T-helper 2 cell treated with Interferon-gamma antibody and Interleukin-4, amounts not matched to agents 5 μg/mL and 100 μg/mL, for 36 hours (primary cell): ENCODE data around the gene IFIT1B.
"Not testable (repeated sequence)": the region's sequence is repeated elsewhere in the genome, so short reads cannot be mapped to it uniquely, and the experiment has no call there.

Source experiments
- DNase-seq: peaks from one replicate; pipeline ENCODE4 v3.0.0; 2021; ENCODE audit warnings: low spot score
- H3K27ac Mint-ChIP-seq: one replicate; pipeline ENCODE4 v1.8.0; 2021; ENCODE audit warnings: mild to moderate bottlenecking, mixed read lengths
- H3K27me3 Mint-ChIP-seq: one replicate; pipeline ENCODE4 v1.8.0; 2021; ENCODE audit warnings: low read depth, mixed read lengths
- H3K36me3 Mint-ChIP-seq: one replicate; pipeline ENCODE4 v1.8.0; 2021; ENCODE audit warnings: low read depth, mixed read lengths
- H3K4me1 Mint-ChIP-seq: one replicate; pipeline ENCODE4 v1.8.0; 2021; ENCODE audit warnings: low read depth, mixed read lengths
- H3K4me3 Mint-ChIP-seq: one replicate; pipeline ENCODE4 v1.8.0; 2022; ENCODE audit warnings: mild to moderate bottlenecking, moderate library complexity, mixed read lengths
- H3K9me3 Mint-ChIP-seq: one replicate; pipeline ENCODE4 v1.8.0; 2021; ENCODE audit warnings: mixed read lengths

Gene IFIT1B

GRCh38 chr10:89377705-89378637 is at the start of gene IFIT1B:
TSS of gene IFIT1B (plus strand) at chr10:89378056. CDS start at chr10:89378136, 80 bp downstream.
- no peak within 1 kb of the TSS for H3K4me3 Mint-ChIP-seq
- no peaks in the 10 kb centered on the region for H3K36me3 Mint-ChIP-seq
- no peaks in the 10 kb centered on the region for H3K4me1 Mint-ChIP-seq
- no peak for DNase-seq
- H3K9me3 Mint-ChIP-seq = no peaks in the 10 kb centered on the region
- H3K27ac Mint-ChIP-seq = no peak within 1 kb of the TSS
- peaks cover 22% of the 10 kb centered on the region for H3K27me3 Mint-ChIP-seq

GRCh38 chr10:89329151-89329550 is 48.7 kb upstream of the IFIT1B start:
- Mint-ChIP-seq H3K27me3 (peaks cover 49% of the 10 kb centered on the region), H3K36me3 (peaks cover 6% of the 10 kb centered on the region), H3K9me3 (peaks cover 6% of the 10 kb centered on the region), H3K4me1 (peaks cover 44% of the 10 kb centered on the region), H3K27ac (no peak overlapping the region), H3K4me3 (peak overlapping the region; percentile 92)
- DNase-seq = no peak

GRCh38 chr10:89330014-89330413 is 47.8 kb upstream of the IFIT1B start:
- not testable (repeated sequence) for H3K9me3 Mint-ChIP-seq, DNase-seq, H3K36me3 Mint-ChIP-seq, H3K27ac Mint-ChIP-seq
- H3K4me3 Mint-ChIP-seq = peak overlapping the region; percentile 11
- peaks cover 49% of the 10 kb centered on the region for H3K27me3 Mint-ChIP-seq
- peaks cover 48% of the 10 kb centered on the region for H3K4me1 Mint-ChIP-seq

GRCh38 chr10:89330537-89331212 is 47.2 kb upstream of the IFIT1B start:
- peaks cover 50% of the 10 kb centered on the region for H3K27me3 Mint-ChIP-seq
- peaks cover 6% of the 10 kb centered on the region for H3K36me3 Mint-ChIP-seq
- DNase-seq = no peak
- H3K27ac Mint-ChIP-seq = no peak overlapping the region
- peaks cover 4% of the 10 kb centered on the region for H3K9me3 Mint-ChIP-seq
- H3K4me1 Mint-ChIP-seq = peaks cover 52% of the 10 kb centered on the region
- H3K4me3 Mint-ChIP-seq = no peak overlapping the region

- H3K36me3 Mint-ChIP-seq, DNase-seq: not testable (repeated sequence)
- peak overlapping the region; percentile 81 for H3K27ac Mint-ChIP-seq
Observed at GRCh38 chr10:89331487-89332122, 46.3 kb upstream of the IFIT1B start.

GRCh38 chr10:89332123-89332633 is 45.7 kb upstream of the IFIT1B start:
- H3K4me3 Mint-ChIP-seq = peak overlapping the region; percentile 85
- peaks cover 4% of the 10 kb centered on the region for H3K36me3 Mint-ChIP-seq
- no peaks in the 10 kb centered on the region for H3K9me3 Mint-ChIP-seq
- H3K4me1 Mint-ChIP-seq = peaks cover 57% of the 10 kb centered on the region
- DNase-seq = peak; percentile 35
- H3K27ac Mint-ChIP-seq = peak overlapping the region; percentile 81
- peaks cover 58% of the 10 kb centered on the region for H3K27me3 Mint-ChIP-seq

More at GRCh38 chr10:89331487-89332122, 46.3 kb upstream of the IFIT1B start:
- H3K4me3 Mint-ChIP-seq = peak overlapping the region; percentile 85
- not testable (repeated sequence) for H3K9me3 Mint-ChIP-seq
- H3K4me1 Mint-ChIP-seq = peaks cover 55% of the 10 kb centered on the region
- peaks cover 54% of the 10 kb centered on the region for H3K27me3 Mint-ChIP-seq

- Mint-ChIP-seq H3K27ac (no peak overlapping the region), H3K9me3 (no peaks in the 10 kb centered on the region), H3K36me3 (peaks cover 18% of the 10 kb centered on the region), H3K4me3 (no peak overlapping the region), H3K4me1 (peaks cover 45% of the 10 kb centered on the region), H3K27me3 (peaks cover 55% of the 10 kb centered on the region)
- no peak for DNase-seq
Observed at GRCh38 chr10:89335226-89335625, 42.6 kb upstream of the IFIT1B start.

- Mint-ChIP-seq H3K27ac (no peak overlapping the region), H3K36me3 (peaks cover 24% of the 10 kb centered on the region), H3K4me1 (peaks cover 42% of the 10 kb centered on the region), H3K4me3 (no peak overlapping the region), H3K9me3 (no peaks in the 10 kb centered on the region), H3K27me3 (peaks cover 55% of the 10 kb centered on the region)
- no peak for DNase-seq
Observed at GRCh38 chr10:89336241-89336640, 41.6 kb upstream of the IFIT1B start.

GRCh38 chr10:89337484-89337883 is 40.4 kb upstream of the IFIT1B start:
- peaks cover 24% of the 10 kb centered on the region for H3K36me3 Mint-ChIP-seq
- H3K9me3 Mint-ChIP-seq = no peaks in the 10 kb centered on the region
- peaks cover 39% of the 10 kb centered on the region for H3K4me1 Mint-ChIP-seq
- H3K4me3 Mint-ChIP-seq = no peak overlapping the region
- H3K27me3 Mint-ChIP-seq = peaks cover 61% of the 10 kb centered on the region
- peak; percentile 45 for DNase-seq
- peak overlapping the region; percentile 36 for H3K27ac Mint-ChIP-seq

GRCh38 chr10:89338713-89339112 is 39.1 kb upstream of the IFIT1B start:
- H3K36me3 Mint-ChIP-seq = peaks cover 22% of the 10 kb centered on the region
- H3K9me3 Mint-ChIP-seq = no peaks in the 10 kb centered on the region
- peaks cover 26% of the 10 kb centered on the region for H3K4me1 Mint-ChIP-seq
- H3K27ac Mint-ChIP-seq = no peak overlapping the region
- no peak overlapping the region for H3K4me3 Mint-ChIP-seq
- H3K27me3 Mint-ChIP-seq = peaks cover 73% of the 10 kb centered on the region
- no peak for DNase-seq

- Mint-ChIP-seq H3K4me3 (no peak overlapping the region), H3K27me3 (peaks cover 77% of the 10 kb centered on the region), H3K27ac (no peak overlapping the region), H3K36me3 (peaks cover 22% of the 10 kb centered on the region), H3K9me3 (no peaks in the 10 kb centered on the region), H3K4me1 (peaks cover 19% of the 10 kb centered on the region)
- no peak for DNase-seq
Observed at GRCh38 chr10:89339875-89340274, 38.0 kb upstream of the IFIT1B start.

- H3K9me3 Mint-ChIP-seq = no peaks in the 10 kb centered on the region
- H3K27ac Mint-ChIP-seq = no peak overlapping the region
- no peak overlapping the region for H3K4me3 Mint-ChIP-seq
- peaks cover 73% of the 10 kb centered on the region for H3K27me3 Mint-ChIP-seq
- H3K36me3 Mint-ChIP-seq = peaks cover 22% of the 10 kb centered on the region
- no peak for DNase-seq
- peaks cover 11% of the 10 kb centered on the region for H3K4me1 Mint-ChIP-seq
Observed at GRCh38 chr10:89341649-89342048, 36.2 kb upstream of the IFIT1B start.

GRCh38 chr10:89342206-89342958 is 35.5 kb upstream of the IFIT1B start:
- H3K27ac Mint-ChIP-seq = no peak overlapping the region
- peaks cover 6% of the 10 kb centered on the region for H3K4me1 Mint-ChIP-seq
- no peaks in the 10 kb centered on the region for H3K9me3 Mint-ChIP-seq
- H3K27me3 Mint-ChIP-seq = peaks cover 74% of the 10 kb centered on the region
- H3K36me3 Mint-ChIP-seq = peaks cover 22% of the 10 kb centered on the region
- H3K4me3 Mint-ChIP-seq = no peak overlapping the region
- no peak for DNase-seq
